ENCODE results near the gene CACNA1E. TPM values are rescaled to one million over a fixed set of nuclear protein-coding genes. Genes with fewer than 3 reads are reported as not detected.

The CACNA1E gene
- total RNA-seq, 1 donor from 2014 or later = not detected

- no peaks in the 10 kb centered on the region for H3K4me1 ChIP-seq
- intact Hi-C loops (cut with DNase I) = no loop called here
These were observed 160.3 kb downstream of the CACNA1E start for GRCh38 chr1:181643631-181644030.

GRCh38 chr1:181645171-181645570 lies 161.9 kb downstream of the CACNA1E start:
- H3K9me3 ChIP-seq = no peaks in the 10 kb centered on the region
- DNase-seq (ENCODE audit: extremely low spot score in 2 of 2) = no peak
- H3K36me3 ChIP-seq = no peaks in the 10 kb centered on the region
- H3K4me1 ChIP-seq = no peaks in the 10 kb centered on the region
- no peak overlapping the region for H3K27ac ChIP-seq
- intact Hi-C loops (cut with DNase I) = no loop called here
- no peaks in the 10 kb centered on the region for H3K27me3 ChIP-seq
- no peak for TF ChIP-seq CTCF (IDR thresholded peaks at IDR 0.05)
- TF ChIP-seq POLR2AphosphoS5 (IDR thresholded peaks at IDR 0.05; ENCODE audit: insufficient read depth in 1 of 2, low read depth in 1 of 2) = no peak
- no peak for TF ChIP-seq POLR2A (IDR thresholded peaks at IDR 0.05)
- H3K4me3 ChIP-seq = no peak overlapping the region

More at GRCh38 chr1:181643631-181644030, 160.3 kb downstream of the CACNA1E start:
- H3K36me3 ChIP-seq = no peaks in the 10 kb centered on the region
- no peaks in the 10 kb centered on the region for H3K9me3 ChIP-seq
- no peak for DNase-seq (ENCODE audit: extremely low spot score in 2 of 2)
- no peak for TF ChIP-seq CTCF (IDR thresholded peaks at IDR 0.05)
- no peak for TF ChIP-seq POLR2A (IDR thresholded peaks at IDR 0.05)
- no peak for TF ChIP-seq POLR2AphosphoS5 (IDR thresholded peaks at IDR 0.05; ENCODE audit: insufficient read depth in 1 of 2, low read depth in 1 of 2)
- no peaks in the 10 kb centered on the region for H3K27me3 ChIP-seq
- no peak overlapping the region for H3K4me3 ChIP-seq
- H3K27ac ChIP-seq = no peak overlapping the region

- TF ChIP-seq CTCF (IDR thresholded peaks at IDR 0.05) (no peak), POLR2A (IDR thresholded peaks at IDR 0.05) (no peak), POLR2AphosphoS5 (IDR thresholded peaks at IDR 0.05; ENCODE audit: insufficient read depth in 1 of 2, low read depth in 1 of 2) (no peak)
- Histone ChIP-seq H3K4me1 (no peaks in the 10 kb centered on the region), H3K27ac (no peak overlapping the region), H3K9me3 (no peaks in the 10 kb centered on the region), H3K4me3 (no peak overlapping the region), H3K27me3 (no peaks in the 10 kb centered on the region), H3K36me3 (no peaks in the 10 kb centered on the region)
- intact Hi-C loops (cut with DNase I) = no loop called here
- DNase-seq (ENCODE audit: extremely low spot score in 2 of 2) = no peak
These were observed 163.4 kb downstream of the CACNA1E start for GRCh38 chr1:181646710-181647109.

- Histone ChIP-seq H3K9me3 (no peaks in the 10 kb centered on the region), H3K4me3 (no peak overlapping the region), H3K4me1 (no peaks in the 10 kb centered on the region), H3K27ac (no peak overlapping the region), H3K27me3 (no peaks in the 10 kb centered on the region), H3K36me3 (no peaks in the 10 kb centered on the region)
- intact Hi-C loops (cut with DNase I) = no loop called here
- TF ChIP-seq CTCF (IDR thresholded peaks at IDR 0.05) (no peak), POLR2A (IDR thresholded peaks at IDR 0.05) (no peak), POLR2AphosphoS5 (IDR thresholded peaks at IDR 0.05; ENCODE audit: insufficient read depth in 1 of 2, low read depth in 1 of 2) (no peak)
- DNase-seq (ENCODE audit: extremely low spot score in 2 of 2) = no peak
These were observed 164.2 kb downstream of the CACNA1E start for GRCh38 chr1:181647314-181648035.

- no peak for DNase-seq (ENCODE audit: extremely low spot score in 2 of 2)
- TF ChIP-seq POLR2AphosphoS5 (IDR thresholded peaks at IDR 0.05; ENCODE audit: insufficient read depth in 1 of 2, low read depth in 1 of 2) (no peak), POLR2A (IDR thresholded peaks at IDR 0.05) (no peak), CTCF (IDR thresholded peaks at IDR 0.05) (no peak)
- no peak overlapping the region for H3K4me3 ChIP-seq
- H3K27me3 ChIP-seq = no peaks in the 10 kb centered on the region
- no peak overlapping the region for H3K27ac ChIP-seq
- intact Hi-C loops (cut with DNase I) = no loop called here
- no peaks in the 10 kb centered on the region for H3K4me1 ChIP-seq
- H3K9me3 ChIP-seq = no peaks in the 10 kb centered on the region
- H3K36me3 ChIP-seq = no peaks in the 10 kb centered on the region
These were observed 168.0 kb downstream of the CACNA1E start for GRCh38 chr1:181651276-181651675.
